ENCODE data around the gene DBF4B. TPM values are rescaled to one million over a fixed set of nuclear protein-coding genes. Genes with fewer than 3 reads are reported as not detected.

The DBF4B gene
- total RNA-seq, 1 experiment from 2014 or later: 32.9 TPM

- no peak for TF ChIP-seq TCF7 (CRISPR knock-in tag; IDR thresholded peaks at IDR 0.05; ENCODE audit: low read depth)
- no peak for TF ChIP-seq SOX15 (CRISPR knock-in tag; IDR thresholded peaks at IDR 0.05)
- no peak for TF ChIP-seq ZSCAN18 (CRISPR knock-in tag; IDR thresholded peaks at IDR 0.05)
- no peak for TF ChIP-seq MLX (CRISPR knock-in tag; IDR thresholded peaks at IDR 0.05)
- no peak for TF ChIP-seq ZNF138 (CRISPR knock-in tag; conservative IDR thresholded peaks at IDR 0.05)
- TF ChIP-seq ZBTB21 (CRISPR knock-in tag; IDR thresholded peaks at IDR 0.05; ENCODE audit: borderline replicate concordance): no peak
- TF ChIP-seq RORB (CRISPR knock-in tag; IDR thresholded peaks at IDR 0.05): no peak
- TF ChIP-seq JAZF1 (CRISPR knock-in tag; IDR thresholded peaks at IDR 0.05): no peak
- TF ChIP-seq ELF4 (CRISPR knock-in tag; IDR thresholded peaks at IDR 0.05; ENCODE audit: low read depth): no peak
Observed at GRCh38 chr17:44794851-44795413, 86.5 kb downstream of the DBF4B start (continued).

- no peak for TF ChIP-seq ZNF232 (CRISPR knock-in tag; IDR thresholded peaks at IDR 0.05)
- no peak for TF ChIP-seq ZNF425 (CRISPR knock-in tag; conservative IDR thresholded peaks at IDR 0.05)
- TF ChIP-seq ZNF219 (CRISPR knock-in tag; IDR thresholded peaks at IDR 0.05; ENCODE audit: borderline replicate concordance): no peak
- TF ChIP-seq ATF3 (CRISPR knock-in tag; conservative IDR thresholded peaks at IDR 0.05): no peak
- no peak for TF ChIP-seq KAT7 (CRISPR knock-in tag; IDR thresholded peaks at IDR 0.05; ENCODE audit: borderline replicate concordance)
- no peak for TF ChIP-seq AR (CRISPR knock-in tag; IDR thresholded peaks at IDR 0.05)
- no peak for TF ChIP-seq IRF2 (CRISPR knock-in tag; IDR thresholded peaks at IDR 0.05; ENCODE audit: borderline replicate concordance, low read depth)
- no peak for TF ChIP-seq NR1H2 (CRISPR knock-in tag; IDR thresholded peaks at IDR 0.05)
- TF ChIP-seq HMGXB4 (CRISPR knock-in tag; IDR thresholded peaks at IDR 0.05): no peak
- TF ChIP-seq ATF6 (CRISPR knock-in tag; IDR thresholded peaks at IDR 0.05): no peak
- no peak for TF ChIP-seq STAT6 (CRISPR knock-in tag; conservative IDR thresholded peaks at IDR 0.05; ENCODE audit: low read depth)
- no peak for ATAC-seq
- CTCF ChIA-PET: interaction anchor here (1.4 kb wide), 1 partner anchor 16 kb away, joined by 11 read pairs; no protein-coding TSS in a partner anchor
Observed at GRCh38 chr17:44795421-44795820, 87.0 kb downstream of the DBF4B start.

More at GRCh38 chr17:44795421-44795820, 87.0 kb downstream of the DBF4B start:
- Mint-ChIP-seq H3K27ac (peak overlapping the region; percentile 70), H3K27me3 (ENCODE audit: low read depth) (no peaks in the 10 kb centered on the region), H3K9me3 (no peaks in the 10 kb centered on the region), H3K4me1 (peaks cover 22% of the 10 kb centered on the region), H3K4me3 (no peak overlapping the region), H3K36me3 (peaks cover 5% of the 10 kb centered on the region; the same call in 1 of the 2 replicates)
- no peak for DNase-seq (ENCODE audit: low spot score)
- POLR2A ChIA-PET: interaction anchor here (0.6 kb wide), 1 partner anchor 101 kb away, joined by 3 read pairs; no protein-coding TSS in a partner anchor
